NCI-H1930 (cell line): ENCODE results near the gene MAD1L1.
"Not testable (repeated sequence)": the region's sequence is repeated elsewhere in the genome, so short reads cannot be mapped to it uniquely, and the experiment has no call there.

Experiments used
- DNase-seq, 2 experiments: peaks; one replicate each; lab custom pipeline; 2025; lab: John Stamatoyannopoulos, UW

MAD1L1 gene

GRCh38 chr7:1851721-1852516 lies 380.8 kb downstream of the MAD1L1 start:
- no peak for DNase-seq

GRCh38 chr7:1850976-1851571 lies 381.7 kb downstream of the MAD1L1 start:
- DNase-seq, result no peak

- no peak for DNase-seq
Observed at GRCh38 chr7:1850111-1850975, 382.4 kb downstream of the MAD1L1 start.

GRCh38 chr7:1849351-1850041 lies 383.2 kb downstream of the MAD1L1 start:
- no peak for DNase-seq

GRCh38 chr7:1848911-1849311 lies 383.8 kb downstream of the MAD1L1 start:
- DNase-seq, result no peak

GRCh38 chr7:1848013-1848640 lies 384.6 kb downstream of the MAD1L1 start:
- DNase-seq, result no peak

- no peak for DNase-seq
Observed at GRCh38 chr7:1847260-1848001, 385.3 kb downstream of the MAD1L1 start.

- DNase-seq, result no peak
Observed at GRCh38 chr7:1846331-1847065, 386.2 kb downstream of the MAD1L1 start.

GRCh38 chr7:1845536-1846311 lies 387.0 kb downstream of the MAD1L1 start:
- no peak for DNase-seq

- DNase-seq, result no peak
Observed at GRCh38 chr7:1844951-1845390, 387.8 kb downstream of the MAD1L1 start.

GRCh38 chr7:1844336-1844950 lies 388.3 kb downstream of the MAD1L1 start:
- no peak for DNase-seq

- no peak for DNase-seq
Observed at GRCh38 chr7:1843921-1844335, 388.8 kb downstream of the MAD1L1 start.

- no peak for DNase-seq
Observed at GRCh38 chr7:1843271-1843861, 389.4 kb downstream of the MAD1L1 start.

- DNase-seq, result no peak
Observed at GRCh38 chr7:1842321-1843221, 390.2 kb downstream of the MAD1L1 start.

- DNase-seq, result not testable (repeated sequence)
Observed at GRCh38 chr7:1841286-1842021, 391.3 kb downstream of the MAD1L1 start.

GRCh38 chr7:1840744-1841143 lies 392.0 kb downstream of the MAD1L1 start:
- not testable (repeated sequence) for DNase-seq

GRCh38 chr7:1839701-1840100 lies 393.0 kb downstream of the MAD1L1 start:
- no peak for DNase-seq
